Kidney glomerular epithelial cell (primary cell): Measurements from ENCODE around the gene MRAP.

ENCODE experiments used
- DNase-seq: peaks from one replicate; lab custom pipeline; 2025; lab: John Stamatoyannopoulos, UW

Gene MRAP

DNA sequence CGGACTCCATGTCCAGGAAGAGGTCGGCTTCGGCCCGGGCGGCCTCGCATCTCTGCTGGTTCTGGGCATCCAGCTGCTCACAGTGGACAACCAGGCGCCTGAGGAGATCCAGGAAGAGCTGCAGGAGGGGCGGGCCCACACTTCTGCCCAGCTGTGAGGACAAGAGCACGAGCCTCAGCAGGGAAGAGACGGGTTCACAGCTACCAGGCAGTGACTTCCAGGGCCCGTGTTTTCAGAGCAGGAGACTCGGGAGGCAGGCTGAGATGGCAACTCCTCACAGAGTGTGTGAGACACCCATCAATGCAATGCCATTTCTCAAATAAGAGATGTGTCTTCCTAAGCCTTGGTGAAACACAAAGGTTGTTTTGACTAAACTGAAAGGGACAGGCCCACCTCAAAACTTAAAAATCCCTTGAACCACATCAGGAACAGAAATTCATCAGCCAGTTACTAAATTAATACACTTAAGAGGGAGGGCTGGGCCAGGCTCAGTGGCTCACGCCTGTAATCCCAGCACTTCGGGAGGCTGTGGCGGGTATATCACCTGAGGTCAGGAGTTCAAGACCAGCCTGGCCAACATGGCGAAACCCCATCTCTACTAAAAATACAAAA lies 50.8 kb downstream of the MRAP start:
- DNase-seq: no peak

DNA sequence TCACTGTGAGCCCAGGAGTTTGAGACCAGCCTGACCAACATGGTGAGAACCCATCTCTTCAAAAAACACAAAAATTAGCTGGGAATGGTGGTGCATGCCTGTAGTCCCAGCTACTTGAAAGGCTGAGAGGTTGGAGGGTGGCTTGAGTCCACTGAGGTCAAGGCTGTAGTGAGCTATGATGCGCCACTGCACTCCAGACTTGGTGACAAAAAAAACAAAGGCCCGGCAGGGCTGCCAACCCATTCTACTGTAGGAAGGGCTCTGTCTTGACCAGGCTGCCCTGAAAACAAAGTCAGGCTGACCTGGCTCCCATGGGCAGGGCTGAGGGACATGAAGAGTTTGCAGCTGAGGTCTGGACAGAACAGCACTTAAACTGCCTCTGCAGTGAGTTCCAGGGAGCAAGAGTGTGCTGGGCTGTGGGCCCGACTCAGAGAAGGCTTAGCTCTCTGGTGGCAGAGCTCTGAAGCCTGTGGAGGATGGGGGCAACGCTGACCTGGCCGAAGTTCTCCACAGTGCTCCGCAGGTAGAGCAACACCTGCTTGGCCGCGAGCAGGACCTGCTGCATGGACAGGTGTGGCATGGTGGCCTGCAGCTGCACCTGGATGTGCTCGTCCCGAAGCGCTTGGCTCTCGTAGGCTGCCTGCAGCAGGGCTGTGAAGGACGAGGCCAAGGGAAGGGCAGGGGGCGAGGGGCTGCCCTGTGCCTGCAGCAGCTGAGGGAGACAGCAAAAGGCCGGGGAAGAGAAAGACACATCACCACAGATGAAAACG lies 51.7 kb downstream of the MRAP start:
- no peak for DNase-seq

GRCh38 chr21:32350981-32351380 lies 52.3 kb downstream of the MRAP start:
- no peak for DNase-seq

GRCh38 chr21:32351428-32351827 lies 52.8 kb downstream of the MRAP start:
- no peak for DNase-seq

GRCh38 chr21:32352526-32352925 lies 53.9 kb downstream of the MRAP start:
- DNase-seq: no peak

DNA sequence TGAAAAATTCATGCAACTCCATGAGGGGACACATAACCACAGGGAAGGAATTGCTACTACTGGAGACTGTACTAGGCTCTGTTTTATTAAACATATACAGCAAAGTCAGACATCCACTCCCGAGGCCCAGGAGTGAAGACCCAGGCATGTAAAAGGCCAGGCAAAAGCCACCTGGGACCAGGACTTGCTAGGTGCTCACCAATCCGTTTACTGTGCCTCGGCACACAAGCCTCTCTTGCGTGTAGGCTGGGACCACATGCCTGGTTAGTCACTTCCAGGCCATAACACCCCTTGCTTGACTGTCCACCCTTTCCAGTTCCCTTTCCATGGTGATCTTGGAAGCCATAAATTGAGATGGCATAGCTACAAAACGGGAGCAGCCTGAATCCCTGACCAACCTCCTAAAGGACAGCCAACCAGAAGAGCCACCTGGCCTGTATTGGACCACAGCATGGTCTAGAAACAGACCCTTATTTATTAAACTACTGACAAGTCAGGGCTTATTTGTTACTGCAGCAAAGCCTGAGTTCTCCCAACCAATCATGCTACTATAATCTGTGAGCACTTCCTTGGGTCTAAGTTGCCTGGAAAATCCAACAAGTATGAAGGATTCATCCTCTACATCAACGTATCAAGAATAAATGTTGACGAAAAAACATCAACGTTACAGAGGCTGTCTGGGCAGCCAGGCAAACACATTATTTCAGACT lies 54.5 kb downstream of the MRAP start:
- DNase-seq: no peak

GRCh38 chr21:32356874-32357395 lies 58.3 kb downstream of the MRAP start:
- DNase-seq: no peak

DNA sequence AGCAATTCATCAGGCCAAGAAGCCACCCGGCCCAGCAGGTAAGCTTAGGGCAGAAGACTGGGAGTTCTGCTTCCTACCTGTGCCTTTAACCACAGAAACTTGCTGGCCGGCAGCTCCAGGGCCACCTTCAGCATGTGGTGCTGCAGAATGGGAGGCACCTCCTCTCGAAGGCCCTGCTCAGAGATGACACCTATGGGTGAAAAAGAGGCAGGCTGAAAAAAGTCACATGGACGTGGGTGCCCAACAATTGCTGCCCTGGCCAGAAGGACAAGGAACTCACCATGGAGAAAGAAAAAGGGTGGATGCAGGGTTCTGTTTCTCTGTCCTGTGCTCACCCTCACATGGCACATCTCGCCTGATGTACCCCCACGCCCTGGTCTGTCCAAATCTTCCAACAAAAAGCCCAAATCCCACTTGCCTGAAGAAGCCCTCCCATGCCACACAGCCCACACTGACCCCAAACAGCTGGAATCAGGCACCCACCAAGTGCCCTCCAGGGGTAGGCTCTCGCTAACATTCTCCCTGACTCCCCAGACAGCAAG lies 61.1 kb downstream of the MRAP start:
- DNase-seq: no peak

DNA sequence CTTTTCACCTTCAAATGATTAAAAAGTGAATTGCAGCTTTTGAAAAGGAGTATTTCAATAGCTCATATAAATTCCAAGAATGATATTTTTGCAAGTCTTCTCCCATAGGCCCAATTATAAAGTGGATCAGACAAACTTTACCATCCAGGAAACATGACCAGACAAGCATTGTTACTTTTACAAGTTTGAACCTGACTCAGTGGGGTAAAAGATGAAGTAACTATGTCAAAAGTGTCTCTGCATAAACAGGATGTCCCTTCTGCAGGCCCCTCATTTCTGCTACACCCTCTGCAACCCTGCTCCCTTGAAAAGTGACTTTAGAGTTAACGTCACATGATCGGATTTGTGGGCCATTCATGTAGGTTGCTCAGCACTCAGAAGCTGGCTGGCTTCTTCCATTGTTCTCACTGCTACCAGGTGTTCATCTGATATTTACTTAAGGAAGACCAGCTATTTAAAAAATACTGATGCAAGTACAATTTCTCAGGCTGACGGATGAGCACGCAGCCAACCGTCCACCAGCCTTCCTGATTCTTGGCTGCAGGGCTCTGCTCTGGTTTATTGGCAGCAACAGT lies 61.8 kb downstream of the MRAP start:
- no peak for DNase-seq
